GM19372 (cell line): ENCODE results near the gene MS4A18.
"Not testable (repeated sequence)": the region's sequence is repeated elsewhere in the genome, so short reads cannot be mapped to it uniquely, and the experiment has no call there.

ENCODE experiments used
- ATAC-seq: cut with Tn5 transposase; IDR thresholded peaks from one replicate; pipeline ENCODE4 v1.9.1; 2021; ENCODE audit warnings: mild to moderate bottlenecking, low read depth, moderate library complexity; ENCODE audit not compliant: unreplicated experiment

The MS4A18 gene

GRCh38 chr11:60724420-60724819, at the start of gene MS4A18:
Gene MS4A18, plus strand, starts transcription at chr11:60724720.
- ATAC-seq = no peak

GRCh38 chr11:60678231-60678630, 46.3 kb upstream of the MS4A18 start:
- ATAC-seq = not testable (repeated sequence)

GRCh38 chr11:60679879-60680278, 44.6 kb upstream of the MS4A18 start:
- no peak for ATAC-seq

- ATAC-seq = no peak
Observed at GRCh38 chr11:60680455-60681119, 43.9 kb upstream of the MS4A18 start.

- ATAC-seq = not testable (repeated sequence)
Observed at GRCh38 chr11:60684541-60684848, 40.0 kb upstream of the MS4A18 start.

- no peak for ATAC-seq
Observed at GRCh38 chr11:60691661-60692060, 32.9 kb upstream of the MS4A18 start.

- ATAC-seq = no peak
Observed at GRCh38 chr11:60699284-60699691, 25.2 kb upstream of the MS4A18 start, which contains the start of gene MS4A8. Gene MS4A8, plus strand, starts transcription at chr11:60699612. Its CDS starts 1,249 bp downstream, at chr11:60700861.

- no peak for ATAC-seq
Observed at GRCh38 chr11:60699936-60700335, 24.6 kb upstream of the MS4A18 start.

- no peak for ATAC-seq
Observed at GRCh38 chr11:60700689-60701468, 23.6 kb upstream of the MS4A18 start.

- no peak for ATAC-seq
Observed at GRCh38 chr11:60701469-60701818, 23.1 kb upstream of the MS4A18 start.

- ATAC-seq = no peak
Observed at GRCh38 chr11:60703374-60703773, 21.1 kb upstream of the MS4A18 start.

GRCh38 chr11:60705895-60706294, 18.6 kb upstream of the MS4A18 start:
- no peak for ATAC-seq

- no peak for ATAC-seq
Observed at GRCh38 chr11:60706931-60707330, 17.6 kb upstream of the MS4A18 start.

- no peak for ATAC-seq
Observed at GRCh38 chr11:60710482-60710881, 14.0 kb upstream of the MS4A18 start.

GRCh38 chr11:60711276-60711675, 13.2 kb upstream of the MS4A18 start:
- ATAC-seq = no peak

GRCh38 chr11:60713423-60713822, 11.1 kb upstream of the MS4A18 start:
- not testable (repeated sequence) for ATAC-seq

- no peak for ATAC-seq
Observed at GRCh38 chr11:60717956-60718355, 6.6 kb upstream of the MS4A18 start.

- no peak for ATAC-seq
Observed at GRCh38 chr11:60718524-60719316, 5.8 kb upstream of the MS4A18 start.

- ATAC-seq = no peak
Observed at GRCh38 chr11:60719391-60719790, 5.1 kb upstream of the MS4A18 start.

GRCh38 chr11:60720460-60720859, 4.1 kb upstream of the MS4A18 start:
- ATAC-seq = no peak

- ATAC-seq = no peak
Observed at GRCh38 chr11:60725592-60725991, 1.1 kb downstream of the MS4A18 start.
